ENCODE results near the gene TMEM192.

- TF ChIP-seq POLR2A (IDR thresholded peaks at IDR 0.05), result no peak
- TF ChIP-seq, protein P1, sequence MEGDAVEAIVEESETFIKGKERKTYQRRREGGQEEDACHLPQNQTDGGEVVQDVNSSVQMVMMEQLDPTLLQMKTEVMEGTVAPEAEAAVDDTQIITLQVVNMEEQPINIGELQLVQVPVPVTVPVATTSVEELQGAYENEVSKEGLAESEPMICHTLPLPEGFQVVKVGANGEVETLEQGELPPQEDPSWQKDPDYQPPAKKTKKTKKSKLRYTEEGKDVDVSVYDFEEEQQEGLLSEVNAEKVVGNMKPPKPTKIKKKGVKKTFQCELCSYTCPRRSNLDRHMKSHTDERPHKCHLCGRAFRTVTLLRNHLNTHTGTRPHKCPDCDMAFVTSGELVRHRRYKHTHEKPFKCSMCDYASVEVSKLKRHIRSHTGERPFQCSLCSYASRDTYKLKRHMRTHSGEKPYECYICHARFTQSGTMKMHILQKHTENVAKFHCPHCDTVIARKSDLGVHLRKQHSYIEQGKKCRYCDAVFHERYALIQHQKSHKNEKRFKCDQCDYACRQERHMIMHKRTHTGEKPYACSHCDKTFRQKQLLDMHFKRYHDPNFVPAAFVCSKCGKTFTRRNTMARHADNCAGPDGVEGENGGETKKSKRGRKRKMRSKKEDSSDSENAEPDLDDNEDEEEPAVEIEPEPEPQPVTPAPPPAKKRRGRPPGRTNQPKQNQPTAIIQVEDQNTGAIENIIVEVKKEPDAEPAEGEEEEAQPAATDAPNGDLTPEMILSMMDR (IDR thresholded peaks at IDR 0.05), result peak in 1 of 3 experiments; percentile 30
These were observed 51.7 kb downstream of the TMEM192 start for GRCh38 chr4:165060938-165061337.
